HCT116 (cell line): ENCODE measurements around the gene C20orf204. TPM values are rescaled to one million over a fixed set of nuclear protein-coding genes. Genes with fewer than 3 reads are reported as not detected.

Experiments
- ATAC-seq: fragments of 200-7000 bp; cut with Tn5 transposase; 2 replicates; pipeline ENCODE4 v1.9.1; 2020; ENCODE audit warnings: mild to moderate bottlenecking, moderate library complexity
- BruUV-seq: library from RNA; stranded (reverse); fragments of 400-500 nt; replicated peaks from 2 replicates; lab custom pipeline; 2021; lab: Mats Ljungman, UMichigan
- CTCF ChIA-PET: fragments of 300-600 bp; sonication (Branson Sonifier 250); formaldehyde crosslinking; loops from one replicate; lab custom pipeline; 2021; ENCODE audit warnings: antibody characterized with exemption; lab: Charles Lee
- POLR2A ChIA-PET: fragments of 300-600, 350-600 bp; sonication (Branson Sonifier 250); formaldehyde crosslinking; loops from one replicate; lab custom pipeline; 2021; ENCODE audit warnings: antibody characterized with exemption; lab: Charles Lee
- RAD21 ChIA-PET, 2 experiments: fragments of 300-600 bp; sonication (Branson Sonifier 250); formaldehyde crosslinking; loops; one replicate each; lab custom pipeline; 2023; ENCODE audit warnings: low total read pairs in 2 of 2; ENCODE audit not compliant: uncharacterized antibody in 2 of 2, unreplicated experiment in 2 of 2, low non-redundant PET in 1 of 2; lab: Charles Lee
- DNase-seq: peaks from one replicate; pipeline ENCODE4 v3.0.0-alpha.2; 2010; ENCODE audit warnings: low read depth, low spot score
- H2AFZ ChIP-seq: fragments of 200-600 bp; shearing (Covaris generic), sonication (generic); 2 replicates; pipeline ENCODE4 v1.6.1; 2017; ENCODE audit warnings: low read depth, mixed run types, mixed read lengths, antibody characterized with exemption, low read length; ENCODE audit not compliant: poor library complexity, severe bottlenecking
- H3K27ac ChIP-seq: 2 replicates; pipeline ENCODE4 v1.5.1; 2012; ENCODE audit warnings: low read depth, low read length
- H3K27me3 ChIP-seq: fragments of 200-600 bp; sonication (generic); 2 replicates; pipeline ENCODE4 v1.6.1; 2016; ENCODE audit warnings: mixed run types, low read length, mixed read lengths; ENCODE audit not compliant: insufficient read depth
- H3K36me3 ChIP-seq, 2 experiments: fragments of 200-500 bp in 1 of 2; fragments of 200-600 bp in 1 of 2; sonication (Bioruptor generic) in 1 of 2; sonication (generic) in 1 of 2; 2 replicates each; pipeline versions ENCODE4 v1.5.1 to v1.6.1; 2014 to 2016; ENCODE audit warnings: low read length in 2 of 2, inconsistent platforms in 1 of 2, mixed read lengths in 1 of 2, mixed run types in 1 of 2; ENCODE audit not compliant: insufficient read depth in 2 of 2, control insufficient read depth in 1 of 2
- H3K4me1 ChIP-seq, 2 experiments: fragments of 200-600 bp in 1 of 2; sonication (generic) in 1 of 2; 2 replicates each; pipeline versions ENCODE4 v1.5.1 to v1.6.1; 2012 to 2017; ENCODE audit warnings: low read length in 2 of 2, inconsistent platforms in 1 of 2, mild to moderate bottlenecking in 1 of 2, mixed read lengths in 1 of 2, mixed run types in 1 of 2, moderate library complexity in 1 of 2; ENCODE audit not compliant: insufficient read depth in 2 of 2, control insufficient read depth in 1 of 2
- H3K4me2 ChIP-seq: fragments of 200-600 bp; sonication (generic); 2 replicates; pipeline ENCODE4 v1.6.1; 2017; ENCODE audit warnings: mixed run types, low read length, mixed read lengths
- H3K4me3 ChIP-seq, 2 experiments: fragments of 200-600 bp in 1 of 2; sonication (generic) in 1 of 2; replicated peaks in 1 of 2; 2 replicates each; pipeline ENCODE4 v1.5.1; 2011 to 2016; ENCODE audit warnings: low read length in 2 of 2, control low read depth in 1 of 2, low read depth in 1 of 2, mild to moderate bottlenecking in 1 of 2, mixed read lengths in 1 of 2, mixed run types in 1 of 2
- H3K79me2 ChIP-seq: fragments of 200-600 bp; sonication (generic); 2 replicates; pipeline ENCODE4 v1.6.1; 2017; ENCODE audit warnings: mild to moderate bottlenecking, mixed run types, low read length, moderate library complexity, mixed read lengths; ENCODE audit not compliant: insufficient read depth
- H3K9ac ChIP-seq: fragments of 200-600 bp; sonication (generic); 2 replicates; pipeline ENCODE4 v1.6.1; 2016; ENCODE audit warnings: low read length, mixed read lengths
- H3K9me2 ChIP-seq: fragments of 200-600 bp; sonication (generic), shearing (Covaris generic); 2 replicates; pipeline ENCODE4 v1.6.1; 2017; ENCODE audit warnings: mixed run types, mild to moderate bottlenecking, moderate library complexity; ENCODE audit not compliant: insufficient read depth
- H3K9me3 ChIP-seq, 2 experiments: fragments of 200-500 bp in 1 of 2; fragments of 200-600 bp in 1 of 2; sonication (Bioruptor generic) in 1 of 2; sonication (generic) in 1 of 2; 2 replicates each; pipeline ENCODE4 v1.6.1; 2014 to 2017; ENCODE audit warnings: low read length in 2 of 2, mixed read lengths in 2 of 2, inconsistent platforms in 1 of 2, low read depth in 1 of 2, mild to moderate bottlenecking in 1 of 2, mixed run types in 1 of 2, moderate library complexity in 1 of 2; ENCODE audit not compliant: control insufficient read depth in 1 of 2, insufficient read depth in 1 of 2
- H4K20me1 ChIP-seq: fragments of 200-600 bp; sonication (generic), shearing (Covaris generic); 2 replicates; pipeline ENCODE4 v1.6.1; 2017; ENCODE audit warnings: mixed run types, mild to moderate bottlenecking, moderate library complexity; ENCODE audit not compliant: insufficient read depth
- CBX3 ChIP-seq: IDR thresholded peaks from 2 replicates; pipeline ENCODE4 v1.6.1; 2012; ENCODE audit warnings: low read depth
- EGR1 ChIP-seq: IDR thresholded peaks from 2 replicates; pipeline ENCODE4 v1.6.1; 2012; ENCODE audit warnings: low read depth
- EZH2 ChIP-seq: fragments of 200-600 bp; sonication (generic); IDR thresholded peaks from 2 replicates; pipeline ENCODE4 v1.6.1; 2017; ENCODE audit warnings: antibody characterized with exemption, mixed run types
- EZH2phosphoT487 ChIP-seq: fragments of 200-600 bp; IDR thresholded peaks from 2 replicates; pipeline ENCODE4 v1.6.1; 2018; ENCODE audit warnings: antibody characterized with exemption, borderline replicate concordance
- FOSL1 ChIP-seq: IDR thresholded peaks from 2 replicates; pipeline ENCODE4 v1.6.1; 2012; ENCODE audit warnings: low read depth
- JUND ChIP-seq: IDR thresholded peaks from 2 replicates; pipeline ENCODE4 v1.6.1; 2012
- POLR2A ChIP-seq: IDR thresholded peaks from 2 replicates; pipeline ENCODE4 v1.7.0; 2011; ENCODE audit warnings: borderline replicate concordance; ENCODE audit not compliant: insufficient read depth, insufficient read length; ENCODE audit errors: extremely low read depth
- POLR2AphosphoS5 ChIP-seq: IDR thresholded peaks from 2 replicates; pipeline ENCODE4 v1.6.1; 2011; ENCODE audit warnings: mild to moderate bottlenecking, low read depth, low read length, moderate library complexity
- RAD21 ChIP-seq: IDR thresholded peaks from 2 replicates; pipeline ENCODE4 v1.6.1; 2012; ENCODE audit warnings: low read depth, mild to moderate bottlenecking
- SIN3A ChIP-seq: IDR thresholded peaks from 2 replicates; pipeline ENCODE4 v1.6.1; 2012; ENCODE audit warnings: low read depth
- SP1 ChIP-seq: IDR thresholded peaks from 2 replicates; pipeline ENCODE4 v1.6.1; 2012; ENCODE audit warnings: low read depth
- SRF ChIP-seq: IDR thresholded peaks from 2 replicates; pipeline ENCODE4 v1.6.1; 2012; ENCODE audit warnings: low read depth
- TCF7L2 ChIP-seq: IDR thresholded peaks from 2 replicates; pipeline ENCODE4 v1.7.0; 2011; ENCODE audit warnings: borderline replicate concordance, inconsistent platforms; ENCODE audit not compliant: insufficient read depth, insufficient read length; ENCODE audit errors: extremely low read depth
- YY1 ChIP-seq: IDR thresholded peaks from 2 replicates; pipeline ENCODE4 v1.6.1; 2011; ENCODE audit warnings: low read length, low read depth, moderate library complexity, mild to moderate bottlenecking; ENCODE audit not compliant: insufficient replicate concordance; ENCODE audit errors: extremely low read depth
- ZFX ChIP-seq: fragments of 450-650 bp; IDR thresholded peaks from 2 replicates; pipeline ENCODE4 v1.6.1; 2017
- intact Hi-C: fragments of 100-400 bp; cut with micrococcal nuclease; formaldehyde crosslinking; loops from 2 replicates; pipeline ENCODE4 v1.10.0; 2022
- total RNA-seq: library from RNA; stranded (reverse); gene quantifications from one replicate; pipeline ENCODE4 v1.2.1, GENCODE V29; 2021; ENCODE audit not compliant: unreplicated experiment
- TF ChIP-seq, protein P1 (sequence below): IDR thresholded peaks from 2 replicates; pipeline ENCODE4 v1.6.1; 2012
- TF ChIP-seq, protein P2 (sequence below): IDR thresholded peaks from 2 replicates; pipeline ENCODE4 v1.6.1; 2012; ENCODE audit warnings: low read depth
- TF ChIP-seq, protein P3 (sequence below): IDR thresholded peaks from 2 replicates; pipeline ENCODE4 v1.6.1; 2011; ENCODE audit warnings: mild to moderate bottlenecking, low read length, moderate library complexity; ENCODE audit not compliant: insufficient replicate concordance; ENCODE audit errors: extremely low read depth
- TF ChIP-seq, protein P4 (sequence below), 3 experiments: fragments of 200-600 bp in 1 of 3; sonication (generic) in 1 of 3; IDR thresholded peaks in 2 of 3; conservative IDR thresholded peaks in 1 of 3; 2 replicates each; pipeline ENCODE4 v1.5.1; 2012 to 2017; ENCODE audit warnings: low read depth in 2 of 3, low read length in 2 of 3, antibody characterized with exemption in 1 of 3, borderline replicate concordance in 1 of 3, control low read depth in 1 of 3, mild to moderate bottlenecking in 1 of 3, mixed read lengths in 1 of 3, mixed run types in 1 of 3, moderate library complexity in 1 of 3; ENCODE audit not compliant: insufficient read depth in 1 of 3

C20orf204 gene
- total RNA-seq, 1 experiment from 2014 or later: 2.5 TPM

DNA sequence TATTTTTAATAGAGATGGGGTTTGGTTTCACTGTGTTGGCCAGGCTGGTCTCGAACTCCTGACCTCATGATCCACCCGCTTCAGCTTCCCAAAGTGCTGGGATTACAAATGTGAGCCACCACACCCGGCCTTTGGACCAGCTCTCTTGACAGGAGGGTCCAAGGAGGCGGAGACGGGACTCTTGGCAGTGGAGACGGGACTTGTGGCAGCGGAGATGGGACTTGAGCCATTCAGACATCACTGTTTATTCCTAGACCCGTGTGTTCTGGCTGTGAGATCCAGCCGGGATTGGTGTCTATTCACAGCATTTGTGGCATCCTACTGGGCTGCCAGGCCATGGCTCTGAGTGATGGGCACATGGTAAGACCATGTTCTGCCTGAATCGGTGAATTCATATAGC, 29.5 kb upstream of the C20orf204 start:
- Histone ChIP-seq H2AFZ (no peak overlapping the region), H3K4me1 (no peaks in the 10 kb centered on the region), H3K4me2 (no peak overlapping the region), H3K9ac (no peak overlapping the region), H3K27me3 (no peaks in the 10 kb centered on the region), H3K27ac (no peak overlapping the region), H3K36me3 (peaks cover 35 to 53% of the 10 kb centered on the region in 2 experiments), H3K9me3 (peaks cover 3 to 7% of the 10 kb centered on the region in 2 experiments; a peak in 2 of 4 replicates), H4K20me1 (no peaks in the 10 kb centered on the region), H3K79me2 (peaks cover 45% of the 10 kb centered on the region), H3K4me3 (no peak overlapping the region), H3K9me2 (no peaks in the 10 kb centered on the region)
- no TSS peak for BruUV-seq
- intact Hi-C loops: no loop called here
- ATAC-seq: no peak
- DNase-seq: no peak
- ChIA-PET POLR2A (no interaction called here), CTCF (no interaction called here), RAD21 (no interaction called here)
- TF ChIP-seq SRF (no peak), POLR2AphosphoS5 (no peak), POLR2A (no peak), SIN3A (no peak), CBX3 (no peak), YY1 (no peak), ZFX (no peak), EGR1 (no peak), EZH2 (no peak), FOSL1 (no peak), TCF7L2 (no peak), EZH2phosphoT487 (no peak), JUND (no peak), SP1 (no peak), RAD21 (no peak)
- TF ChIP-seq, protein P1, sequence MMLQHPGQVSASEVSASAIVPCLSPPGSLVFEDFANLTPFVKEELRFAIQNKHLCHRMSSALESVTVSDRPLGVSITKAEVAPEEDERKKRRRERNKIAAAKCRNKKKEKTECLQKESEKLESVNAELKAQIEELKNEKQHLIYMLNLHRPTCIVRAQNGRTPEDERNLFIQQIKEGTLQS: no peak
- TF ChIP-seq, protein P2, sequence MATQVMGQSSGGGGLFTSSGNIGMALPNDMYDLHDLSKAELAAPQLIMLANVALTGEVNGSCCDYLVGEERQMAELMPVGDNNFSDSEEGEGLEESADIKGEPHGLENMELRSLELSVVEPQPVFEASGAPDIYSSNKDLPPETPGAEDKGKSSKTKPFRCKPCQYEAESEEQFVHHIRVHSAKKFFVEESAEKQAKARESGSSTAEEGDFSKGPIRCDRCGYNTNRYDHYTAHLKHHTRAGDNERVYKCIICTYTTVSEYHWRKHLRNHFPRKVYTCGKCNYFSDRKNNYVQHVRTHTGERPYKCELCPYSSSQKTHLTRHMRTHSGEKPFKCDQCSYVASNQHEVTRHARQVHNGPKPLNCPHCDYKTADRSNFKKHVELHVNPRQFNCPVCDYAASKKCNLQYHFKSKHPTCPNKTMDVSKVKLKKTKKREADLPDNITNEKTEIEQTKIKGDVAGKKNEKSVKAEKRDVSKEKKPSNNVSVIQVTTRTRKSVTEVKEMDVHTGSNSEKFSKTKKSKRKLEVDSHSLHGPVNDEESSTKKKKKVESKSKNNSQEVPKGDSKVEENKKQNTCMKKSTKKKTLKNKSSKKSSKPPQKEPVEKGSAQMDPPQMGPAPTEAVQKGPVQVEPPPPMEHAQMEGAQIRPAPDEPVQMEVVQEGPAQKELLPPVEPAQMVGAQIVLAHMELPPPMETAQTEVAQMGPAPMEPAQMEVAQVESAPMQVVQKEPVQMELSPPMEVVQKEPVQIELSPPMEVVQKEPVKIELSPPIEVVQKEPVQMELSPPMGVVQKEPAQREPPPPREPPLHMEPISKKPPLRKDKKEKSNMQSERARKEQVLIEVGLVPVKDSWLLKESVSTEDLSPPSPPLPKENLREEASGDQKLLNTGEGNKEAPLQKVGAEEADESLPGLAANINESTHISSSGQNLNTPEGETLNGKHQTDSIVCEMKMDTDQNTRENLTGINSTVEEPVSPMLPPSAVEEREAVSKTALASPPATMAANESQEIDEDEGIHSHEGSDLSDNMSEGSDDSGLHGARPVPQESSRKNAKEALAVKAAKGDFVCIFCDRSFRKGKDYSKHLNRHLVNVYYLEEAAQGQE: no peak
- TF ChIP-seq, protein P3, sequence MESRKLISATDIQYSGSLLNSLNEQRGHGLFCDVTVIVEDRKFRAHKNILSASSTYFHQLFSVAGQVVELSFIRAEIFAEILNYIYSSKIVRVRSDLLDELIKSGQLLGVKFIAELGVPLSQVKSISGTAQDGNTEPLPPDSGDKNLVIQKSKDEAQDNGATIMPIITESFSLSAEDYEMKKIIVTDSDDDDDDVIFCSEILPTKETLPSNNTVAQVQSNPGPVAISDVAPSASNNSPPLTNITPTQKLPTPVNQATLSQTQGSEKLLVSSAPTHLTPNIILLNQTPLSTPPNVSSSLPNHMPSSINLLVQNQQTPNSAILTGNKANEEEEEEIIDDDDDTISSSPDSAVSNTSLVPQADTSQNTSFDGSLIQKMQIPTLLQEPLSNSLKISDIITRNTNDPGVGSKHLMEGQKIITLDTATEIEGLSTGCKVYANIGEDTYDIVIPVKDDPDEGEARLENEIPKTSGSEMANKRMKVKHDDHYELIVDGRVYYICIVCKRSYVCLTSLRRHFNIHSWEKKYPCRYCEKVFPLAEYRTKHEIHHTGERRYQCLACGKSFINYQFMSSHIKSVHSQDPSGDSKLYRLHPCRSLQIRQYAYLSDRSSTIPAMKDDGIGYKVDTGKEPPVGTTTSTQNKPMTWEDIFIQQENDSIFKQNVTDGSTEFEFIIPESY: no peak
- TF ChIP-seq, protein P4, sequence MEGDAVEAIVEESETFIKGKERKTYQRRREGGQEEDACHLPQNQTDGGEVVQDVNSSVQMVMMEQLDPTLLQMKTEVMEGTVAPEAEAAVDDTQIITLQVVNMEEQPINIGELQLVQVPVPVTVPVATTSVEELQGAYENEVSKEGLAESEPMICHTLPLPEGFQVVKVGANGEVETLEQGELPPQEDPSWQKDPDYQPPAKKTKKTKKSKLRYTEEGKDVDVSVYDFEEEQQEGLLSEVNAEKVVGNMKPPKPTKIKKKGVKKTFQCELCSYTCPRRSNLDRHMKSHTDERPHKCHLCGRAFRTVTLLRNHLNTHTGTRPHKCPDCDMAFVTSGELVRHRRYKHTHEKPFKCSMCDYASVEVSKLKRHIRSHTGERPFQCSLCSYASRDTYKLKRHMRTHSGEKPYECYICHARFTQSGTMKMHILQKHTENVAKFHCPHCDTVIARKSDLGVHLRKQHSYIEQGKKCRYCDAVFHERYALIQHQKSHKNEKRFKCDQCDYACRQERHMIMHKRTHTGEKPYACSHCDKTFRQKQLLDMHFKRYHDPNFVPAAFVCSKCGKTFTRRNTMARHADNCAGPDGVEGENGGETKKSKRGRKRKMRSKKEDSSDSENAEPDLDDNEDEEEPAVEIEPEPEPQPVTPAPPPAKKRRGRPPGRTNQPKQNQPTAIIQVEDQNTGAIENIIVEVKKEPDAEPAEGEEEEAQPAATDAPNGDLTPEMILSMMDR (IDR thresholded peaks at IDR 0.05 in 2 of 3, conservative IDR thresholded peaks at IDR 0.05 in 1 of 3; ENCODE audit: borderline replicate concordance in 1 of 3, insufficient read depth in 1 of 3, low read depth in 2 of 3, low read length in 2 of 3): no peak
